Measurements from ENCODE around the gene SDCCAG8. TPM values are rescaled to one million over a fixed set of nuclear protein-coding genes. Genes with fewer than 3 reads are reported as not detected.

SDCCAG8 gene
- total RNA-seq, 1 experiment from 2014 or later, result 10.0 TPM

DNA sequence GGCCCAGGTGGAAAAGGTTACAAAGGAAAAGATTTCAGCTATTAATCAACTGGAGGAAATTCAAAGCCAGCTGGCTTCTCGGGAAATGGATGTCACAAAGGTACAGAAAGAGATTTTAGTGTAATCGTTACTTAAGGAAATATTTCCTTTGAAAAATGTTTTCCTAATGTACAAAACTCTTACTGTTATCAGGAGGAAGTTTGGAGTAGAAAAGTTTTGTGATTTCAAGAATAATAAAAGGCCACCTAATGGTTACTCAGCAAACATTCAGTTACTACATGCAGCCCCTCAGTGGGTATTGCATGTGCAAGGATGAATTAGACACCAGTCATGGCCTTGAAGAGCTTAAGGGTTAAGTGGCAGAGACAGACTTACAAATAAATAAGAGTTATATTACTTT is 85.2 kb downstream of the SDCCAG8 start:
- Histone ChIP-seq H3K4ac (ENCODE audit: low read depth, low read length) (no peak overlapping the region), H2BK120ac (ENCODE audit: low read depth, low read length, poor library complexity, severe bottlenecking) (no peak overlapping the region), H3K79me2 (ENCODE audit: insufficient read depth, low read length) (no peaks in the 10 kb centered on the region), H3K4me2 (ENCODE audit: insufficient read depth, insufficient read length, low read length) (no peak overlapping the region), H4K8ac (replicated peaks; ENCODE audit: insufficient read length, low read depth, low read length) (no peak overlapping the region), H2BK5ac (ENCODE audit: insufficient read length, low read length) (no peak overlapping the region), H3K23ac (ENCODE audit: insufficient read length, low read depth, low read length) (no peak overlapping the region), H3K23me2 (ENCODE audit: insufficient read length, low read depth, low read length, poor library complexity, severe bottlenecking) (no peaks in the 10 kb centered on the region), H4K20me1 (ENCODE audit: control insufficient read depth, insufficient read depth, insufficient read length) (no peaks in the 10 kb centered on the region), H2AK5ac (ENCODE audit: insufficient read length, low read length) (no peak overlapping the region), H3T11ph (ENCODE audit: low read length) (no peak overlapping the region), H3K4me1 (ENCODE audit: insufficient read depth, low read length) (no peaks in the 10 kb centered on the region), H3K9me3 (ENCODE audit: control insufficient read depth, low read depth, low read length) (no peaks in the 10 kb centered on the region), H3K56ac (ENCODE audit: insufficient read length, low read depth, low read length) (no peak overlapping the region), H3K27me3 (ENCODE audit: insufficient read depth, low read length) (no peaks in the 10 kb centered on the region), H3K9ac (ENCODE audit: extremely low read depth, insufficient read length, low read length) (no peak overlapping the region), H4K91ac (ENCODE audit: insufficient read length, low read depth, low read length) (no peak overlapping the region), H3K27ac (ENCODE audit: insufficient read length, low read depth, low read length) (no peak overlapping the region), H2BK20ac (ENCODE audit: low read depth, low read length, poor library complexity, severe bottlenecking) (no peak overlapping the region), H2BK15ac (ENCODE audit: low read depth, low read length) (no peak overlapping the region), H2BK12ac (ENCODE audit: insufficient read length, low read depth, low read length) (no peak overlapping the region), H3K14ac (ENCODE audit: insufficient read depth, low read length) (no peak overlapping the region), H2AFZ (ENCODE audit: low read length) (no peak overlapping the region), H4K5ac (ENCODE audit: insufficient read length, low read depth, low read length) (no peak overlapping the region), H3K79me1 (ENCODE audit: insufficient read depth, low read depth, low read length, poor library complexity, severe bottlenecking) (no peaks in the 10 kb centered on the region), H3K18ac (ENCODE audit: insufficient read length, low read depth, low read length) (no peak overlapping the region)
- Mint-ChIP-seq H3K36me3 (ENCODE audit: insufficient read depth in 1 of 3, low read depth in 3 of 3) (peaks cover 0 to 3% (median 0%) of the 10 kb centered on the region in 3 experiments; a peak in 1 of 7 replicates), H3K9me3 (no peaks in the 10 kb centered on the region), H3K27ac (no peak overlapping the region), H3K4me1 (peaks cover 3 to 8% of the 10 kb centered on the region in 2 experiments; a peak in 3 of 4 replicates), H3K4me3 (no peak overlapping the region), H3K27me3 (ENCODE audit: low read depth) (no peaks in the 10 kb centered on the region)
- no peak for DNase-seq
- no CpG with 5 or more reads among the region's 2 CpGs for WGBS (ENCODE audit: extremely low coverage, insufficient read length, low lambda C conversion rate)
- TF ChIP-seq, protein P1, sequence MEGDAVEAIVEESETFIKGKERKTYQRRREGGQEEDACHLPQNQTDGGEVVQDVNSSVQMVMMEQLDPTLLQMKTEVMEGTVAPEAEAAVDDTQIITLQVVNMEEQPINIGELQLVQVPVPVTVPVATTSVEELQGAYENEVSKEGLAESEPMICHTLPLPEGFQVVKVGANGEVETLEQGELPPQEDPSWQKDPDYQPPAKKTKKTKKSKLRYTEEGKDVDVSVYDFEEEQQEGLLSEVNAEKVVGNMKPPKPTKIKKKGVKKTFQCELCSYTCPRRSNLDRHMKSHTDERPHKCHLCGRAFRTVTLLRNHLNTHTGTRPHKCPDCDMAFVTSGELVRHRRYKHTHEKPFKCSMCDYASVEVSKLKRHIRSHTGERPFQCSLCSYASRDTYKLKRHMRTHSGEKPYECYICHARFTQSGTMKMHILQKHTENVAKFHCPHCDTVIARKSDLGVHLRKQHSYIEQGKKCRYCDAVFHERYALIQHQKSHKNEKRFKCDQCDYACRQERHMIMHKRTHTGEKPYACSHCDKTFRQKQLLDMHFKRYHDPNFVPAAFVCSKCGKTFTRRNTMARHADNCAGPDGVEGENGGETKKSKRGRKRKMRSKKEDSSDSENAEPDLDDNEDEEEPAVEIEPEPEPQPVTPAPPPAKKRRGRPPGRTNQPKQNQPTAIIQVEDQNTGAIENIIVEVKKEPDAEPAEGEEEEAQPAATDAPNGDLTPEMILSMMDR (conservative IDR thresholded peaks at IDR 0.05), result no peak
